Measurements from ENCODE around the gene ANKDD1B.

- TF ChIP-seq CTCF (IDR thresholded peaks at IDR 0.05), result no peak
- TF ChIP-seq POLR2A (IDR thresholded peaks at IDR 0.05; ENCODE audit: low read depth), result no peak
- TF ChIP-seq EP300 (IDR thresholded peaks at IDR 0.05), result no peak
Observed at GRCh38 chr5:75706016-75706415, 94.8 kb downstream of the ANKDD1B start.

Data from esophagus muscularis mucosa (tissue), 4 donors.